Gastrocnemius medialis (tissue), 4 donors: Measurements from ENCODE around the gene MED19. TPM values are rescaled to one million over a fixed set of nuclear protein-coding genes. Genes with fewer than 3 reads are reported as not detected.
"Not testable (repeated sequence)": the region's sequence is repeated elsewhere in the genome, so short reads cannot be mapped to it uniquely, and the experiment has no call there.

ENCODE experiments used
- ATAC-seq, 2 donors: fragments of 150-250 bp; one replicate each; pipeline ENCODE4 v1.9.1; 2016
- DNase-seq, 2 donors: peaks; one replicate each; pipeline ENCODE4 v3.0.0-alpha.2; 2019
- H3K27ac ChIP-seq, 4 donors: fragments of 200-600 bp; sonication (generic); 1 replicate in 1 of 4; 2 replicates in 3 of 4; pipeline ENCODE4 v1.5.1; 2016 to 2018; ENCODE audit warnings: mild to moderate bottlenecking in 2 of 4, moderate library complexity in 1 of 4
- H3K27me3 ChIP-seq, 3 donors: fragments of 200-600 bp; sonication (generic) in 2 of 3; 1 replicate in 1 of 3; 2 replicates in 2 of 3; pipeline versions ENCODE4 v1.5.1 to v1.6.0; 2016 to 2019; ENCODE audit warnings: mild to moderate bottlenecking in 1 of 3, moderate library complexity in 1 of 3
- H3K36me3 ChIP-seq, 2 donors: fragments of 200-600 bp; sonication (generic) in 1 of 2; one replicate each; pipeline ENCODE4 v1.5.1; 2017 to 2018
- H3K4me1 ChIP-seq, 2 donors: fragments of 200-600 bp; sonication (generic) in 1 of 2; one replicate each; pipeline ENCODE4 v1.5.1; 2016 to 2017; ENCODE audit warnings: mild to moderate bottlenecking in 2 of 2
- H3K4me3 ChIP-seq, 4 donors: fragments of 200-600 bp; sonication (generic) in 3 of 4; 1 replicate in 1 of 4; 2 replicates in 3 of 4; pipeline ENCODE4 v1.5.1; 2016 to 2019; ENCODE audit warnings: mild to moderate bottlenecking in 2 of 4
- H3K9me3 ChIP-seq, 3 donors: fragments of 200-600 bp; sonication (generic) in 2 of 3; 1 replicate in 1 of 3; 2 replicates in 2 of 3; pipeline ENCODE4 v1.5.1; 2016 to 2019
- POLR2A ChIP-seq, 2 donors: fragments of 450-650 bp; IDR thresholded peaks; one replicate each; pipeline ENCODE4 v1.6.1; 2017; ENCODE audit warnings: antibody characterized with exemption in 2 of 2, mild to moderate bottlenecking in 2 of 2, moderate library complexity in 2 of 2
- in situ Hi-C, 4 donors: fragments of 200-750 bp; cut with MboI; loops; one replicate each; pipeline versions ENCODE4 v1.15.0 to v1.8.0; 2017; ENCODE audit warnings: low sequenced_read_pairs in 4 of 4
- intact Hi-C: fragments of 100-400 bp; cut with DNase I; formaldehyde crosslinking; loops from one replicate; pipeline ENCODE4 v1.15.1; 2023; ENCODE audit warnings: low total_unique reads
- total RNA-seq, 4 donors: library from RNA; depleted of rRNA; stranded (reverse); fragments of >200 nt; gene quantifications; one replicate each; pipeline versions ENCODE4 v1.1.0 to v1.2.3, GENCODE V29; 2016
- TF ChIP-seq, protein P1 (sequence below), 5 experiments: fragments of 450-650 bp in 3 of 5; fragments of 200-600 bp in 2 of 5; sonication (generic) in 2 of 5; IDR thresholded peaks in 4 of 5; conservative IDR thresholded peaks in 1 of 5; 1 replicate in 4 of 5; 2 replicates in 1 of 5; pipeline ENCODE4 v1.5.1; 2016 to 2019; ENCODE audit warnings: antibody characterized with exemption in 5 of 5, mild to moderate bottlenecking in 3 of 5, moderate library complexity in 3 of 5

Gene MED19
- total RNA-seq, 4 donors from 2014 or later: 8.3 to 13.1 (median 10.4) TPM

DNA sequence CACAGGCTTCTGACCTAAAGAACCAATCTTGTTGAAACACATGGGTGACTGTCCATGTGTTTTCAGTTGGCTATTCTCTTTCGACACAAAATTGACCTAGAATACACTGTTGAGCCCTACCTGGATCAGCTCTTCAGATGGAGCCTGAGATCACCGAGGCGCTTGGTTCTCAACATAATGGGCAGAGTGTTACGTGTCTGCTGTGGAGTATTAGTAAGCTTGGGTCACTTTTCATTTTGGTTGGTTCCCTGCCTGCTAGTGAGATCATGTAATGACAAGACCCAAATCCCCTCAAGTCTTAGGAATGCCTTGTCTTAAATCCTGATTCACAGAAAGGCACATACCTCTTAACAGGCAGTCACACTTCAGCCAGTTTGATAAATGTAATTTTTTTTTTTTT, 8.7 kb downstream of the MED19 start:
- no peak for ATAC-seq

DNA sequence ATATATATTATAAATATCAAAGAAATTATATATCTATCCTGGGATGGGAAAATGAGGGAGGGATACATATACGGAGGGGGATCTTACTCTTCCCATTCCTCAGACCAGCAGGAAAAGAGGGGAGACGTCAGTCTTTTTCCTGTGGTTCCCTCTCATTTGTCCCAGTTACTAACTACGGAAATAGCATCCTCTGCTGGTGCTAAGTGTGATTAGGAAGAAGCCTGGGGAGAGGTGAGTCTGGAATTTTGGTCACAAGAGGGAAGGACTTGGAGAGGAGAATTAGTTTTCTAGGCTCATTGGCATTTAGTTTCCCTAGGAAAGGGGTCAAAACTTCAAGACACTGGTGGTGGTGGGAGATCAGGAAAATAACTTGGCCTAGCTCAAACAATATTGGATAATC, 11.6 kb downstream of the MED19 start:
- H3K27ac ChIP-seq: no peak overlapping the region
- no peak overlapping the region for H3K4me3 ChIP-seq
- no peaks in the 10 kb centered on the region for H3K4me1 ChIP-seq
- in situ Hi-C loops: loop anchor here in 1 of 4 donors (25.0 kb wide), 1 partner anchor 887 kb away; the partner anchor contains the start of genes LPXN and ZFP91
- DNase-seq (no peak), ATAC-seq (no peak)
- H3K27me3 ChIP-seq: no peaks in the 10 kb centered on the region
- intact Hi-C loops: no loop called here
- H3K9me3 ChIP-seq: no peaks in the 10 kb centered on the region
- TF ChIP-seq, protein P1, sequence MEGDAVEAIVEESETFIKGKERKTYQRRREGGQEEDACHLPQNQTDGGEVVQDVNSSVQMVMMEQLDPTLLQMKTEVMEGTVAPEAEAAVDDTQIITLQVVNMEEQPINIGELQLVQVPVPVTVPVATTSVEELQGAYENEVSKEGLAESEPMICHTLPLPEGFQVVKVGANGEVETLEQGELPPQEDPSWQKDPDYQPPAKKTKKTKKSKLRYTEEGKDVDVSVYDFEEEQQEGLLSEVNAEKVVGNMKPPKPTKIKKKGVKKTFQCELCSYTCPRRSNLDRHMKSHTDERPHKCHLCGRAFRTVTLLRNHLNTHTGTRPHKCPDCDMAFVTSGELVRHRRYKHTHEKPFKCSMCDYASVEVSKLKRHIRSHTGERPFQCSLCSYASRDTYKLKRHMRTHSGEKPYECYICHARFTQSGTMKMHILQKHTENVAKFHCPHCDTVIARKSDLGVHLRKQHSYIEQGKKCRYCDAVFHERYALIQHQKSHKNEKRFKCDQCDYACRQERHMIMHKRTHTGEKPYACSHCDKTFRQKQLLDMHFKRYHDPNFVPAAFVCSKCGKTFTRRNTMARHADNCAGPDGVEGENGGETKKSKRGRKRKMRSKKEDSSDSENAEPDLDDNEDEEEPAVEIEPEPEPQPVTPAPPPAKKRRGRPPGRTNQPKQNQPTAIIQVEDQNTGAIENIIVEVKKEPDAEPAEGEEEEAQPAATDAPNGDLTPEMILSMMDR (IDR thresholded peaks at IDR 0.05 in 4 of 5, conservative IDR thresholded peaks at IDR 0.05 in 1 of 5): no peak
- no peak for TF ChIP-seq POLR2A (IDR thresholded peaks at IDR 0.05)
- peaks cover 0 to 86% of the 10 kb centered on the region in 2 donors for H3K36me3 ChIP-seq

More for the DNA sequence above, 8.7 kb downstream of the MED19 start:
- Histone ChIP-seq H3K36me3 (peaks cover 0 to 59% of the 10 kb centered on the region in 2 donors), H3K9me3 (no peaks in the 10 kb centered on the region), H3K4me3 (no peak overlapping the region), H3K27me3 (no peaks in the 10 kb centered on the region), H3K4me1 (peaks cover 0 to 4% of the 10 kb centered on the region in 2 donors), H3K27ac (no peak overlapping the region)
- no peak for DNase-seq
- TF ChIP-seq, protein P1 (IDR thresholded peaks at IDR 0.05 in 4 of 5, conservative IDR thresholded peaks at IDR 0.05 in 1 of 5): no peak
- no peak for TF ChIP-seq POLR2A (IDR thresholded peaks at IDR 0.05)
- in situ Hi-C loops: loop anchor here in 1 of 4 donors (25.0 kb wide), 1 partner anchor 884 kb away; the partner anchor contains the start of genes LPXN and ZFP91
- intact Hi-C loops: no loop called here

DNA sequence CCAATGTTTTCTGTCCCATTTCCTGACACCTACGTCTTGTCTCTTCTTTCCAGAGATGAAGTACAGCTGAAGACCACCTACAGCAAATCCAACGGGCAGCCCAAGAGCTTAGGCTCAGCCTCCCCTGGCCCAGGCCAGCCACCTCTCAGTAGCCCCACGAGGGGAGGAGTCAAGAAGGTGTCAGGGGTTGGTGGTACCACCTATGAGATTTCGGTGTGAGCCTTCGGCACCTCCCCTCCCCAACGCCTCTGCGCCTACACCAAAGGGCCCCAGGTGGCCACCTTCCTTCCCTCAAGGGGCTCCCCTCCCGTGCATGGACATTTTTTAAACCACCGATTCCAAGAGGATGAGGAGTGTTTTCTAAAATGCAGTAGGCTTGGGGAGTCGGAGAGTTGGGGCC, 12.2 kb downstream of the MED19 start:
- Histone ChIP-seq H3K36me3 (peaks cover 5 to 89% of the 10 kb centered on the region in 2 donors), H3K27ac (no peak overlapping the region), H3K4me3 (no peak overlapping the region), H3K4me1 (no peaks in the 10 kb centered on the region), H3K9me3 (no peaks in the 10 kb centered on the region), H3K27me3 (no peaks in the 10 kb centered on the region)
- no peak for TF ChIP-seq POLR2A (IDR thresholded peaks at IDR 0.05)
- TF ChIP-seq, protein P1 (IDR thresholded peaks at IDR 0.05 in 4 of 5, conservative IDR thresholded peaks at IDR 0.05 in 1 of 5): no peak
- ATAC-seq (no peak), DNase-seq (no peak)
- in situ Hi-C loops: loop anchor here in 1 of 4 donors (25.0 kb wide), 1 partner anchor 887 kb away; the partner anchor contains the start of genes LPXN and ZFP91
- intact Hi-C loops: no loop called here

DNA sequence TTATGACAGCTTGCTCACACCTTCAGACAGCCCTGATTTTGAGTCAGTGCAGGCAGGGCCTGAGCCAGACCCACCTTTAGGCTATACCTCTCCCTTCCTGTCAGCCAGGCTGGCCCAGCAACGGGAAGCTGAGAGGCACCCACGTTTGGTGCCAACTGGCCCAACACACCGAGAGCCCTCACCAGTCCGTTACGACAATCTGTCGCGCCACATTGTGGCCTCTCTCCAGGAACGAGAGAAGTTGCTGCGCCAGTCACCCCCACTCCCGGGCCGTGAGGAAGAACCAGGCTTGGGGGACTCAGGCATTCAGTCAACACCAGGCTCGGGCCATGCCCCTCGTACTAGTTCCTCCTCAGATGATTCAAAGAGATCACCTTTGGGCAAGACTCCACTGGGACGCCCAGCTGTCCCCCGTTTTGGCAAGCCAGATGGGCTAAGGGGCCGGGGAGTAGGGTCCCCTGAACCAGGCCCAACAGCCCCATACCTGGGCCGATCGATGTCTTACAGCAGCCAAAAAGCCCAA, 13.1 kb downstream of the MED19 start:
- peaks cover 13 to 89% of the 10 kb centered on the region in 2 donors for H3K36me3 ChIP-seq
- no peak for ATAC-seq

DNA sequence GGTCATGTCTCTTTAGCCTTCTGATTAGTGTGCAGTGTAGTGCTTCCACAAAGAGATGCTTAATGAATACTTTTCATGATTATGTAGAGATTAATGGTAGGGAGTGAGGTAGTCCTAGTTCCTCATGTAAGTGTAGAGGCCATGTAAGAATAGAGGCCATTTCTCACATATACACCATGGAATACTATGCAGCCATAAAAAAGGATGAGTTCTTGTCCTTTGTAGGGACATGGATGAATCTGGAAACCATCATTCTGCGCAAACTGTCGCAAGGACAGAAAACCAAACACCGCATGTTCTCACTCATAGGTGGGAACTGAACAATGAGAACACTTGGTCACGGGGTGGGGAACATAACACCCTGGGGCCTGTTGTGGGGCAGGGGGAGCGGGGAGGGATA, 21.5 kb downstream of the MED19 start:
- H3K27me3 ChIP-seq, intact Hi-C loops, H3K4me3 ChIP-seq, ATAC-seq, H3K4me1 ChIP-seq, DNase-seq, in situ Hi-C loops, H3K27ac ChIP-seq, H3K9me3 ChIP-seq: not testable (repeated sequence)
- peaks cover 13 to 89% of the 10 kb centered on the region in 2 donors for H3K36me3 ChIP-seq

More for the DNA sequence above, 13.1 kb downstream of the MED19 start:
- no peaks in the 10 kb centered on the region for H3K27me3 ChIP-seq
- no peaks in the 10 kb centered on the region for H3K4me1 ChIP-seq
- H3K9me3 ChIP-seq: no peaks in the 10 kb centered on the region
- H3K4me3 ChIP-seq: no peak overlapping the region
- intact Hi-C loops: no loop called here
- in situ Hi-C loops: no loop called here
- DNase-seq: no peak
- no peak for TF ChIP-seq POLR2A (IDR thresholded peaks at IDR 0.05)
- no peak overlapping the region for H3K27ac ChIP-seq
